CD14-positive monocyte (primary cell): ENCODE results near the gene REPIN1. TPM values are rescaled to one million over a fixed set of nuclear protein-coding genes. Genes with fewer than 3 reads are reported as not detected.

Source experiments
- DNase-seq, 3 donors: peaks; one replicate each; pipeline ENCODE4 v3.0.0-alpha.2; 2011 to 2022
- H2AFZ ChIP-seq: 2 replicates; pipeline ENCODE4 v1.6.0; 2012; ENCODE audit warnings: mild to moderate bottlenecking, low read depth, low read length, inconsistent platforms; ENCODE audit not compliant: insufficient read depth, poor library complexity, severe bottlenecking
- H3K27ac ChIP-seq, 2 donors: 1 replicate in 1 of 2; 2 replicates in 1 of 2; pipeline ENCODE4 v1.5.1; 2012 to 2013; ENCODE audit warnings: low read length in 2 of 2, control low read depth in 1 of 2, inconsistent platforms in 1 of 2, low read depth in 1 of 2, mild to moderate bottlenecking in 1 of 2
- H3K27me3 ChIP-seq, 2 donors: one replicate each; pipeline versions ENCODE4 v1.6.0 to v1.6.1; 2011 to 2013; ENCODE audit warnings: low read length in 2 of 2; ENCODE audit not compliant: control insufficient read depth in 2 of 2, insufficient read depth in 2 of 2
- H3K36me3 ChIP-seq, 2 donors: replicated peaks in 1 of 2; 1 replicate in 1 of 2; 2 replicates in 1 of 2; pipeline versions ENCODE4 v1.5.1 to v1.6.1; 2012 to 2013; ENCODE audit warnings: low read length in 2 of 2, control low read depth in 1 of 2, inconsistent platforms in 1 of 2, mild to moderate bottlenecking in 1 of 2; ENCODE audit not compliant: insufficient read depth in 2 of 2, control insufficient read depth in 1 of 2
- H3K4me1 ChIP-seq, 2 donors: 1 replicate in 1 of 2; 2 replicates in 1 of 2; pipeline versions ENCODE4 v1.5.1 to v1.6.1; 2012 to 2013; ENCODE audit warnings: low read length in 2 of 2, control low read depth in 1 of 2, inconsistent platforms in 1 of 2, mild to moderate bottlenecking in 1 of 2, moderate library complexity in 1 of 2; ENCODE audit not compliant: insufficient read depth in 2 of 2, control insufficient read depth in 1 of 2
- H3K4me2 ChIP-seq: replicated peaks from 2 replicates; pipeline ENCODE3; 2012; ENCODE audit warnings: low read length, moderate library complexity, mild to moderate bottlenecking; ENCODE audit not compliant: poor library complexity, severe bottlenecking; ENCODE audit errors: extremely low read depth
- H3K4me3 ChIP-seq, 3 experiments: fragments of 200-600 bp in 1 of 3; sonication (generic) in 1 of 3; replicated peaks in 1 of 3; 1 replicate in 2 of 3; 2 replicates in 1 of 3; pipeline ENCODE4 v1.5.1; 2011 to 2013; ENCODE audit warnings: low read length in 3 of 3, mild to moderate bottlenecking in 3 of 3, control low read depth in 2 of 3, low read depth in 2 of 3, inconsistent platforms in 1 of 3, moderate library complexity in 1 of 3
- H3K79me2 ChIP-seq: 2 replicates; pipeline ENCODE4 v1.6.0; 2012; ENCODE audit warnings: mild to moderate bottlenecking, control low read depth, inconsistent platforms, low read length, moderate library complexity; ENCODE audit not compliant: insufficient read depth
- H3K9ac ChIP-seq: 2 replicates; pipeline ENCODE4 v1.6.0; 2017; ENCODE audit warnings: low read length, mild to moderate bottlenecking; ENCODE audit not compliant: insufficient read depth, poor library complexity, severe bottlenecking
- H3K9me3 ChIP-seq, 2 donors: replicated peaks in 1 of 2; 1 replicate in 1 of 2; 2 replicates in 1 of 2; pipeline versions ENCODE4 v1.5.1 to v1.6.1; 2012 to 2013; ENCODE audit warnings: low read length in 2 of 2, control low read depth in 1 of 2; ENCODE audit not compliant: control insufficient read depth in 1 of 2, insufficient read depth in 1 of 2
- H4K20me1 ChIP-seq: 2 replicates; pipeline ENCODE4 v1.6.0; 2012; ENCODE audit warnings: mild to moderate bottlenecking, low read length, control low read depth, moderate library complexity; ENCODE audit not compliant: insufficient read depth
- H3K27ac Mint-ChIP-seq, 7 donors: one replicate each; pipeline ENCODE4 v1.8.0; 2020; ENCODE audit warnings: mild to moderate bottlenecking in 7 of 7, mixed read lengths in 7 of 7, moderate library complexity in 6 of 7, inconsistent platforms in 2 of 7
- H3K27me3 Mint-ChIP-seq, 3 donors: one replicate each; pipeline ENCODE4 v1.8.0; 2021 to 2022; ENCODE audit warnings: low read depth in 3 of 3, mild to moderate bottlenecking in 3 of 3, mixed read lengths in 3 of 3, moderate library complexity in 3 of 3, inconsistent platforms in 1 of 3
- H3K36me3 Mint-ChIP-seq, 2 donors: one replicate each; pipeline ENCODE4 v1.8.0; 2020; ENCODE audit warnings: mixed read lengths in 2 of 2, inconsistent platforms in 1 of 2, mild to moderate bottlenecking in 1 of 2
- H3K4me1 Mint-ChIP-seq: one replicate; pipeline ENCODE4 v1.8.0; 2020; ENCODE audit warnings: mild to moderate bottlenecking, mixed read lengths
- H3K4me3 Mint-ChIP-seq, 2 donors: one replicate each; pipeline ENCODE4 v1.8.0; 2020; ENCODE audit warnings: mild to moderate bottlenecking in 2 of 2, mixed read lengths in 2 of 2, moderate library complexity in 1 of 2
- H3K9me3 Mint-ChIP-seq, 7 donors: one replicate each; pipeline ENCODE4 v1.8.0; 2020 to 2022; ENCODE audit warnings: mixed read lengths in 7 of 7, mild to moderate bottlenecking in 6 of 7, moderate library complexity in 6 of 7, inconsistent platforms in 2 of 7
- CTCF ChIP-seq: fragments of 200-600 bp; IDR thresholded peaks from one replicate; pipeline ENCODE4 v1.8.0; 2022; ENCODE audit warnings: antibody characterized with exemption, mild to moderate bottlenecking
- WGBS: methylation state at CpG from one replicate; pipeline ENCODE4 v1.1.5; 2013; ENCODE audit warnings: missing lambda C conversion rate; ENCODE audit not compliant: insufficient coverage; 5-methylcytosine and 5-hydroxymethylcytosine counted together
- intact Hi-C, 2 donors: fragments of 100-400 bp; cut with micrococcal nuclease; formaldehyde crosslinking; loops; one replicate each; pipeline versions ENCODE4 v1.15.0 to v1.15.1; 2023
- polyA plus RNA-seq, 3 donors: library from polyadenylated mRNA; depleted of rRNA in 1 of 3; unstranded in 2 of 3; stranded (reverse) in 1 of 3; fragments of 300-500 nt in 2 of 3; fragments of >200 nt in 1 of 3; fragmentation: Illumina TruSeq in 2 of 3; gene quantifications; 1 replicate in 2 of 3; 2 replicates in 1 of 3; pipeline ENCODE4 v1.2.3, GENCODE V29; 2012 to 2021

The REPIN1 gene
- polyA plus RNA-seq, 3 donors = 32.7 to 42.9 (median 39.0) TPM

- Mint-ChIP-seq H3K9me3 (peaks cover 0 to 1% (median 0%) of the 10 kb centered on the region in 7 donors), H3K4me3 (no peak overlapping the region)
Measured at GRCh38 chr7:150413640-150414081, 45.0 kb downstream of the REPIN1 start.

More at GRCh38 chr7:150413640-150414081, 45.0 kb downstream of the REPIN1 start:
- no peaks in the 10 kb centered on the region for H3K9me3 ChIP-seq
- Mint-ChIP-seq H3K36me3 (peaks cover 0 to 10% of the 10 kb centered on the region in 2 donors), H3K4me1 (peaks cover 2% of the 10 kb centered on the region), H3K27me3 (peaks cover 2 to 12% (median 3%) of the 10 kb centered on the region in 3 donors), H3K27ac (no peak overlapping the region)
- no peaks in the 10 kb centered on the region for H3K36me3 ChIP-seq
- H4K20me1 ChIP-seq = no peaks in the 10 kb centered on the region
- 97% methylated on average over 6 of the region's 11 CpGs for WGBS
- no peaks in the 10 kb centered on the region for H3K79me2 ChIP-seq
- no peak overlapping the region for H3K4me2 ChIP-seq
- H3K9ac ChIP-seq = no peak overlapping the region
- no peak for TF ChIP-seq CTCF
- no peak for DNase-seq
- H2AFZ ChIP-seq = no peak overlapping the region
- no peak overlapping the region for H3K4me3 ChIP-seq
- no peak overlapping the region for H3K27ac ChIP-seq
- H3K27me3 ChIP-seq = no peaks in the 10 kb centered on the region
- no peaks in the 10 kb centered on the region for H3K4me1 ChIP-seq
- intact Hi-C loops = no loop called here
